HEK293 (cell line): ENCODE results near the gene SKI.

ENCODE experiments used
- CTCF ChIA-PET: fragments of 350-600 bp; formaldehyde crosslinking; extraction: SDS; loops from one replicate; lab custom pipeline; 2021; ENCODE audit warnings: antibody characterized with exemption; lab: Yijun Ruan, JAX
- POLR2A ChIA-PET: fragments of 300-600 bp; formaldehyde crosslinking; extraction: SDS; loops from one replicate; lab custom pipeline; 2020; ENCODE audit warnings: antibody characterized with exemption, inconsistent platforms; lab: Yijun Ruan, JAX
- H3K27ac ChIP-seq: fragments of 200-500 bp; sonication (Bioruptor generic); 2 replicates; pipeline ENCODE4 v1.5.1; 2014; ENCODE audit warnings: low read depth, low read length, control low read depth, inconsistent platforms; ENCODE audit errors: extremely low read depth
- H3K36me3 ChIP-seq, 2 experiments: fragments of 200-500 bp in 1 of 2; sonication (Bioruptor generic) in 1 of 2; 1 replicate in 1 of 2; 2 replicates in 1 of 2; pipeline ENCODE4 v1.5.1; 2014 to 2017; ENCODE audit warnings: inconsistent platforms in 2 of 2, low read length in 2 of 2; ENCODE audit not compliant: control insufficient read depth in 2 of 2, insufficient read depth in 1 of 2
- H3K4me1 ChIP-seq: fragments of 200-500 bp; sonication (Bioruptor generic); 2 replicates; pipeline ENCODE4 v1.5.1; 2014; ENCODE audit warnings: mild to moderate bottlenecking, low read length, inconsistent platforms; ENCODE audit not compliant: control insufficient read depth, insufficient read depth
- H3K4me3 ChIP-seq: 2 replicates; pipeline ENCODE4 v1.5.1; 2011; ENCODE audit warnings: low read depth, mild to moderate bottlenecking, control low read depth, low read length, moderate library complexity
- H3K9me3 ChIP-seq: fragments of 200-500 bp; sonication (Bioruptor generic); 2 replicates; pipeline ENCODE4 v1.5.1; 2014; ENCODE audit warnings: low read depth, low read length, inconsistent platforms; ENCODE audit not compliant: control insufficient read depth, insufficient read depth
- GFI1B ChIP-seq: fragments of 450-650 bp; formaldehyde crosslinking; IDR thresholded peaks from 2 replicates; pipeline ENCODE4 v1.5.1; 2016; ENCODE audit warnings: missing biosample characterization, missing genetic modification characterization
- GLIS1 ChIP-seq: fragments of 450-650 bp; formaldehyde crosslinking; IDR thresholded peaks from 2 replicates; pipeline ENCODE4 v1.5.1; 2016; ENCODE audit warnings: missing biosample characterization, missing genetic modification characterization
- ZIC2 ChIP-seq: fragments of 450-650 bp; formaldehyde crosslinking; IDR thresholded peaks from 2 replicates; pipeline ENCODE4 v1.5.1; 2016; ENCODE audit warnings: missing biosample characterization, missing genetic modification characterization
- ZNF121 ChIP-seq: fragments of 450-650 bp; formaldehyde crosslinking; IDR thresholded peaks from 2 replicates; pipeline ENCODE4 v1.5.1; 2016; ENCODE audit warnings: missing biosample characterization, missing genetic modification characterization
- ZNF140 ChIP-seq: fragments of 450-650 bp; formaldehyde crosslinking; IDR thresholded peaks from 2 replicates; pipeline ENCODE4 v1.5.1; 2016; ENCODE audit warnings: missing biosample characterization, missing genetic modification characterization
- ZNF157 ChIP-seq: fragments of 450-650 bp; formaldehyde crosslinking; IDR thresholded peaks from 2 replicates; pipeline ENCODE4 v1.5.1; 2016; ENCODE audit warnings: missing biosample characterization, missing genetic modification characterization
- ZNF335 ChIP-seq: fragments of 450-650 bp; formaldehyde crosslinking; conservative IDR thresholded peaks from 2 replicates; pipeline ENCODE4 v1.5.1; 2016; ENCODE audit warnings: missing biosample characterization, missing genetic modification characterization
- ZNF423 ChIP-seq: fragments of 450-650 bp; formaldehyde crosslinking; IDR thresholded peaks from 2 replicates; pipeline ENCODE4 v1.5.1; 2016; ENCODE audit warnings: missing biosample characterization, missing genetic modification characterization
- ZNF510 ChIP-seq: fragments of 450-650 bp; formaldehyde crosslinking; IDR thresholded peaks from 2 replicates; pipeline ENCODE4 v1.5.1; 2018; ENCODE audit warnings: mild to moderate bottlenecking, missing genetic modification characterization, missing biosample characterization; ENCODE audit not compliant: insufficient replicate concordance
- ZNF561 ChIP-seq: fragments of 450-650 bp; IDR thresholded peaks from 2 replicates; pipeline ENCODE4 v1.5.1; 2018; ENCODE audit warnings: missing biosample characterization, missing genetic modification characterization, borderline replicate concordance
- ZNF585B ChIP-seq: fragments of 450-650 bp; formaldehyde crosslinking; IDR thresholded peaks from 2 replicates; pipeline ENCODE4 v1.5.1; 2016; ENCODE audit warnings: missing biosample characterization, missing genetic modification characterization
- ZNF621 ChIP-seq: fragments of 450-650 bp; formaldehyde crosslinking; IDR thresholded peaks from 2 replicates; pipeline ENCODE4 v1.5.1; 2017; ENCODE audit warnings: missing biosample characterization, missing genetic modification characterization
- ZNF654 ChIP-seq: fragments of 450-650 bp; formaldehyde crosslinking; IDR thresholded peaks from 2 replicates; pipeline ENCODE4 v1.5.1; 2016; ENCODE audit warnings: low read depth, missing biosample characterization, missing genetic modification characterization
- TF ChIP-seq, protein P1 (sequence below): fragments of 450-650 bp; formaldehyde crosslinking; conservative IDR thresholded peaks from 2 replicates; pipeline ENCODE4 v1.5.1; 2016; ENCODE audit warnings: low read depth, missing biosample characterization, missing genetic modification characterization
- TF ChIP-seq, protein P2 (sequence below): fragments of 450-650 bp; formaldehyde crosslinking; IDR thresholded peaks from 2 replicates; pipeline ENCODE4 v1.5.1; 2016; ENCODE audit warnings: missing biosample characterization, missing genetic modification characterization
- TF ChIP-seq, protein P3 (sequence below): fragments of 450-650 bp; formaldehyde crosslinking; IDR thresholded peaks from 2 replicates; pipeline ENCODE4 v1.5.1; 2016; ENCODE audit warnings: missing biosample characterization, missing genetic modification characterization, low read depth
- TF ChIP-seq, protein P4 (sequence below): fragments of 450-650 bp; formaldehyde crosslinking; IDR thresholded peaks from 2 replicates; pipeline ENCODE4 v1.5.1; 2016; ENCODE audit warnings: missing biosample characterization, missing genetic modification characterization
- TF ChIP-seq, protein P5 (sequence below): fragments of 450-650 bp; formaldehyde crosslinking; IDR thresholded peaks from 2 replicates; pipeline ENCODE4 v1.5.1; 2016; ENCODE audit warnings: missing biosample characterization, missing genetic modification characterization
- TF ChIP-seq, protein P6 (sequence below): fragments of 450-650 bp; formaldehyde crosslinking; IDR thresholded peaks from 2 replicates; pipeline ENCODE4 v1.5.1; 2016; ENCODE audit warnings: missing biosample characterization, missing genetic modification characterization
- TF ChIP-seq, protein P7 (sequence below): fragments of 450-650 bp; IDR thresholded peaks from 2 replicates; pipeline ENCODE4 v1.5.1; 2018; ENCODE audit warnings: missing biosample characterization, missing genetic modification characterization

SKI gene

DNA sequence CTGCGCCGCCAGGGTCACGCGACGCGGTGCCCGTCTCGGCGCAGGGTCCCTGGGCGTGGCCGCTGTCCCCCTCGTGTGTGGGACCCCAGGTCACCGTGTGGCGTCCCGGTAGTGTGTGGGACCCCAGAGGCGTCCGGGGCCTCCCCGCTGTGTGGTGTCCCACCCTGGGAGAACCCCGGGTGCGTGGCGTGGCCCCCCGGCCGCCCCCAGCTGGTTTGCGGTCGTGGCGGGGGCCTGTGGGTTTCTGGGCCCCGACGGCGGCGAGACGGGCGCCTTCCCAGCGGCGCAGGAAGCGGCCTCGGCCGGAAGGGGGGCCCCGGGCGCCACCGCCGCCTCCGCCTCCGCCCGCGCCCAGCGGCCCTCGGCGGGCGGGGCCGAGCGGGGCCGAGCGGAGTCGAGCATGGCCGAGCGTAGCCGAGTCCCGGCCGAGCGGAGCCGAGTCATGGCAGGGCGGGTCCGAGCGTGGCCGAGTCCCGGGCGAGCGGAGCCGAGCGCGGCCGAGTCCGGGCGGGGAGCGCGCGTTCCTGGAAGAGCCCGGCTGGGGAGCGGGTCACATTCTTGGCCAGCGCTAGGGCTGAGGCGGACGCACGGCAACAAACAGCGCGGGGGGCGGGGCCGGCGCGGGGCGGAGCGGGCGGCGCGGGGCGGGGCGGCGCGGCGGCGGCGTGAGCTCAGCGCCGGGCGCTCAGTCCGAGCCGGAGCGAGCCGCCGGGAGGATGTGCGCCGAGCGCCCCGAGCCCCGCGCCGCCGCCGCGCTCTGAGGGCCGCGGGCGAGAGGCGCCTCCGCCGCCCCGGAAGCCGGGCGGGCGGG is 568 bp upstream of the SKI start:
- Histone ChIP-seq H3K4me3 (peak overlapping the region; percentile 78), H3K27ac (peak overlapping the region; percentile 94), H3K4me1 (no peaks in the 10 kb centered on the region; the same call in 1 of the 2 replicates), H3K9me3 (no peaks in the 10 kb centered on the region), H3K36me3 (peaks cover 0 to 28% of the 10 kb centered on the region in 2 experiments; a peak in 1 of 3 replicates)
- POLR2A ChIA-PET: interaction anchor here (0.5 to 1.5 kb wide), 27 partner anchors 8 to 319 kb away, joined by 3 to 21 read pairs (median 4); partner anchors contain the start of genes FAAP20, MORN1 and RER1
- CTCF ChIA-PET: interaction anchor here (1.0 to 2.0 kb wide), 2 partner anchors 10 to 154 kb away, joined by 3 to 6 read pairs; no protein-coding TSS in a partner anchor
- TF ChIP-seq, protein P1, sequence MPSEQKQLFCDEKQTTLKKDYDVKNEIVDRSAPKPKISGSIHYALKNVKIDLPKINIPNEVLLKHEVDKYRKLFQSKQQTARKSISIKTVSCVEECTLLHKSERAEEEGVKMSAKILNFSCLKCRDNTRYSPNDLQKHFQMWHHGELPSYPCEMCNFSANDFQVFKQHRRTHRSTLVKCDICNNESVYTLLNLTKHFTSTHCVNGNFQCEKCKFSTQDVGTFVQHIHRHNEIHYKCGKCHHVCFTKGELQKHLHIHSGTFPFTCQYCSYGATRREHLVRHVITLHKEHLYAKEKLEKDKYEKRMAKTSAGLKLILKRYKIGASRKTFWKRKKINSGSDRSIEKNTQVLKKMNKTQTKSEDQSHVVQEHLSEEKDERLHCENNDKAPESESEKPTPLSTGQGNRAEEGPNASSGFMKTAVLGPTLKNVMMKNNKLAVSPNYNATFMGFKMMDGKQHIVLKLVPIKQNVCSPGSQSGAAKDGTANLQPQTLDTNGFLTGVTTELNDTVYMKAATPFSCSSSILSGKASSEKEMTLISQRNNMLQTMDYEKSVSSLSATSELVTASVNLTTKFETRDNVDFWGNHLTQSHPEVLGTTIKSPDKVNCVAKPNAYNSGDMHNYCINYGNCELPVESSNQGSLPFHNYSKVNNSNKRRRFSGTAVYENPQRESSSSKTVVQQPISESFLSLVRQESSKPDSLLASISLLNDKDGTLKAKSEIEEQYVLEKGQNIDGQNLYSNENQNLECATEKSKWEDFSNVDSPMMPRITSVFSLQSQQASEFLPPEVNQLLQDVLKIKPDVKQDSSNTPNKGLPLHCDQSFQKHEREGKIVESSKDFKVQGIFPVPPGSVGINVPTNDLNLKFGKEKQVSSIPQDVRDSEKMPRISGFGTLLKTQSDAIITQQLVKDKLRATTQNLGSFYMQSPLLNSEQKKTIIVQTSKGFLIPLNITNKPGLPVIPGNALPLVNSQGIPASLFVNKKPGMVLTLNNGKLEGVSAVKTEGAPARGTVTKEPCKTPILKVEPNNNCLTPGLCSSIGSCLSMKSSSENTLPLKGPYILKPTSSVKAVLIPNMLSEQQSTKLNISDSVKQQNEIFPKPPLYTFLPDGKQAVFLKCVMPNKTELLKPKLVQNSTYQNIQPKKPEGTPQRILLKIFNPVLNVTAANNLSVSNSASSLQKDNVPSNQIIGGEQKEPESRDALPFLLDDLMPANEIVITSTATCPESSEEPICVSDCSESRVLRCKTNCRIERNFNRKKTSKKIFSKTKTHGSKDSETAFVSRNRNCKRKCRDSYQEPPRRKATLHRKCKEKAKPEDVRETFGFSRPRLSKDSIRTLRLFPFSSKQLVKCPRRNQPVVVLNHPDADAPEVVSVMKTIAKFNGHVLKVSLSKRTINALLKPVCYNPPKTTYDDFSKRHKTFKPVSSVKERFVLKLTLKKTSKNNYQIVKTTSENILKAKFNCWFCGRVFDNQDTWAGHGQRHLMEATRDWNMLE (tag by site-specific recombination): no peak
- TF ChIP-seq, protein P2, sequence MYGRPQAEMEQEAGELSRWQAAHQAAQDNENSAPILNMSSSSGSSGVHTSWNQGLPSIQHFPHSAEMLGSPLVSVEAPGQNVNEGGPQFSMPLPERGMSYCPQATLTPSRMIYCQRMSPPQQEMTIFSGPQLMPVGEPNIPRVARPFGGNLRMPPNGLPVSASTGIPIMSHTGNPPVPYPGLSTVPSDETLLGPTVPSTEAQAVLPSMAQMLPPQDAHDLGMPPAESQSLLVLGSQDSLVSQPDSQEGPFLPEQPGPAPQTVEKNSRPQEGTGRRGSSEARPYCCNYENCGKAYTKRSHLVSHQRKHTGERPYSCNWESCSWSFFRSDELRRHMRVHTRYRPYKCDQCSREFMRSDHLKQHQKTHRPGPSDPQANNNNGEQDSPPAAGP: 0 out of 2 replicates have a peak, but pooled peaks have one; percentile 38
- TF ChIP-seq, protein P3, sequence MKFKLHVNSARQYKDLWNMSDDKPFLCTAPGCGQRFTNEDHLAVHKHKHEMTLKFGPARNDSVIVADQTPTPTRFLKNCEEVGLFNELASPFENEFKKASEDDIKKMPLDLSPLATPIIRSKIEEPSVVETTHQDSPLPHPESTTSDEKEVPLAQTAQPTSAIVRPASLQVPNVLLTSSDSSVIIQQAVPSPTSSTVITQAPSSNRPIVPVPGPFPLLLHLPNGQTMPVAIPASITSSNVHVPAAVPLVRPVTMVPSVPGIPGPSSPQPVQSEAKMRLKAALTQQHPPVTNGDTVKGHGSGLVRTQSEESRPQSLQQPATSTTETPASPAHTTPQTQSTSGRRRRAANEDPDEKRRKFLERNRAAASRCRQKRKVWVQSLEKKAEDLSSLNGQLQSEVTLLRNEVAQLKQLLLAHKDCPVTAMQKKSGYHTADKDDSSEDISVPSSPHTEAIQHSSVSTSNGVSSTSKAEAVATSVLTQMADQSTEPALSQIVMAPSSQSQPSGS (tag by site-specific recombination): no peak
- TF ChIP-seq ZNF585B (no peak), ZNF423 (tag by site-specific recombination) (peak; percentile 46; the same call in 1 of the 2 replicates), ZNF510 (no peak), GFI1B (no peak), ZIC2 (peak; percentile 84), ZNF140 (no peak), ZNF654 (tag by site-specific recombination) (no peak), ZNF157 (tag by site-specific recombination) (no peak), ZNF121 (tag by site-specific recombination) (no peak), GLIS1 (tag by site-specific recombination) (peak; percentile 88), ZNF621 (tag by site-specific recombination) (no peak), ZNF561 (tag by site-specific recombination) (0 out of 2 replicates have a peak, but pooled peaks have one; percentile 74), ZNF335 (tag by site-specific recombination) (peak; percentile 83)
- TF ChIP-seq, protein P4, sequence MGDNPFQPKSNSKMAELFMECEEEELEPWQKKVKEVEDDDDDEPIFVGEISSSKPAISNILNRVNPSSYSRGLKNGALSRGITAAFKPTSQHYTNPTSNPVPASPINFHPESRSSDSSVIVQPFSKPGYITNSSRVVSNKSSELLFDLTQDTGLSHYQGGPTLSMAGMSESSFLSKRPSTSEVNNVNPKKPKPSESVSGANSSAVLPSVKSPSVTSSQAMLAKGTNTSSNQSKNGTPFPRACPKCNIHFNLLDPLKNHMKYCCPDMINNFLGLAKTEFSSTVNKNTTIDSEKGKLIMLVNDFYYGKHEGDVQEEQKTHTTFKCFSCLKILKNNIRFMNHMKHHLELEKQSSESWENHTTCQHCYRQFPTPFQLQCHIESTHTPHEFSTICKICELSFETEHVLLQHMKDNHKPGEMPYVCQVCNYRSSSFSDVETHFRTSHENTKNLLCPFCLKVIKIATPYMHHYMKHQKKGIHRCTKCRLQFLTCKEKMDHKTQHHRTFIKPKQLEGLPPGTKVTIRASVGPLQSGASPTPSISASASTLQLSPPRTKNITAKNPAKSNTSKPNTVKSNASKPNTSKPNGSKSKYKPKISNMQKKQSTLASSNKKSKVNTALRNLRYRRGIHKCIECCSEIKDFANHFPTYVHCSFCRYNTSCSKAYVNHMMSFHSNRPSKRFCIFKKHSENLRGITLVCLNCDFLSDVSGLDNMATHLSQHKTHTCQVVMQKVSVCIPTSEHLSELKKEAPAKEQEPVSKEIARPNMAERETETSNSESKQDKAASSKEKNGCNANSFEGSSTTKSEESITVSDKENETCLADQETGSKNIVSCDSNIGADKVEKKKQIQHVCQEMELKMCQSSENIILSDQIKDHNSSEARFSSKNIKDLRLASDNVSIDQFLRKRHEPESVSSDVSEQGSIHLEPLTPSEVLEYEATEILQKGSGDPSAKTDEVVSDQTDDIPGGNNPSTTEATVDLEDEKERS (tag by site-specific recombination): no peak
- TF ChIP-seq, protein P5, sequence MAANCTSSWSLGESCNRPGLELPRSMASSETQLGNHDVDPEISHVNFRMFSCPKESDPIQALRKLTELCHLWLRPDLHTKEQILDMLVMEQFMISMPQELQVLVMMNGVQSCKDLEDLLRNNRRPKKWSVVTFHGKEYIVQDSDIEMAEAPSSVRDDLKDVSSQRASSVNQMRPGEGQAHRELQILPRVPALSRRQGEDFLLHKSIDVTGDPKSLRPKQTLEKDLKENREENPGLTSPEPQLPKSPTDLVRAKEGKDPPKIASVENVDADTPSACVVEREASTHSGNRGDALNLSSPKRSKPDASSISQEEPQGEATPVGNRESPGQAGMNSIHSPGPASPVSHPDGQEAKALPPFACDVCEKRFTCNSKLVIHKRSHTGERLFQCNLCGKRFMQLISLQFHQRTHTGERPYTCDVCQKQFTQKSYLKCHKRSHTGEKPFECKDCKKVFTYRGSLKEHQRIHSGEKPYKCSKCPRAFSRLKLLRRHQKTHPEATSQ (tag by site-specific recombination): 0 out of 2 replicates have a peak, but pooled peaks have one; percentile 65
- TF ChIP-seq, protein P6, sequence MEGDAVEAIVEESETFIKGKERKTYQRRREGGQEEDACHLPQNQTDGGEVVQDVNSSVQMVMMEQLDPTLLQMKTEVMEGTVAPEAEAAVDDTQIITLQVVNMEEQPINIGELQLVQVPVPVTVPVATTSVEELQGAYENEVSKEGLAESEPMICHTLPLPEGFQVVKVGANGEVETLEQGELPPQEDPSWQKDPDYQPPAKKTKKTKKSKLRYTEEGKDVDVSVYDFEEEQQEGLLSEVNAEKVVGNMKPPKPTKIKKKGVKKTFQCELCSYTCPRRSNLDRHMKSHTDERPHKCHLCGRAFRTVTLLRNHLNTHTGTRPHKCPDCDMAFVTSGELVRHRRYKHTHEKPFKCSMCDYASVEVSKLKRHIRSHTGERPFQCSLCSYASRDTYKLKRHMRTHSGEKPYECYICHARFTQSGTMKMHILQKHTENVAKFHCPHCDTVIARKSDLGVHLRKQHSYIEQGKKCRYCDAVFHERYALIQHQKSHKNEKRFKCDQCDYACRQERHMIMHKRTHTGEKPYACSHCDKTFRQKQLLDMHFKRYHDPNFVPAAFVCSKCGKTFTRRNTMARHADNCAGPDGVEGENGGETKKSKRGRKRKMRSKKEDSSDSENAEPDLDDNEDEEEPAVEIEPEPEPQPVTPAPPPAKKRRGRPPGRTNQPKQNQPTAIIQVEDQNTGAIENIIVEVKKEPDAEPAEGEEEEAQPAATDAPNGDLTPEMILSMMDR: peak; percentile 26; the same call in 1 of the 2 replicates
- TF ChIP-seq, protein P7, sequence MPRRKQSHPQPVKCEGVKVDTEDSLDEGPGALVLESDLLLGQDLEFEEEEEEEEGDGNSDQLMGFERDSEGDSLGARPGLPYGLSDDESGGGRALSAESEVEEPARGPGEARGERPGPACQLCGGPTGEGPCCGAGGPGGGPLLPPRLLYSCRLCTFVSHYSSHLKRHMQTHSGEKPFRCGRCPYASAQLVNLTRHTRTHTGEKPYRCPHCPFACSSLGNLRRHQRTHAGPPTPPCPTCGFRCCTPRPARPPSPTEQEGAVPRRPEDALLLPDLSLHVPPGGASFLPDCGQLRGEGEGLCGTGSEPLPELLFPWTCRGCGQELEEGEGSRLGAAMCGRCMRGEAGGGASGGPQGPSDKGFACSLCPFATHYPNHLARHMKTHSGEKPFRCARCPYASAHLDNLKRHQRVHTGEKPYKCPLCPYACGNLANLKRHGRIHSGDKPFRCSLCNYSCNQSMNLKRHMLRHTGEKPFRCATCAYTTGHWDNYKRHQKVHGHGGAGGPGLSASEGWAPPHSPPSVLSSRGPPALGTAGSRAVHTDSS: no peak
